Spleen (tissue), 7 donors: ENCODE measurements around the gene ARHGEF10L.

Source experiments
- CTCF ChIP-seq, 11 experiments: fragments of 200-600 bp in 7 of 11; fragments of 450-650 bp in 4 of 11; sonication (generic) in 4 of 11; IDR thresholded peaks in 8 of 11; conservative IDR thresholded peaks in 3 of 11; 1 replicate in 7 of 11; 2 replicates in 4 of 11; pipeline versions ENCODE4 v1.4.0 to v1.8.0; 2016 to 2021; ENCODE audit warnings: antibody characterized with exemption in 11 of 11, inconsistent platforms in 4 of 11, mild to moderate bottlenecking in 1 of 11
- POLR2A ChIP-seq, 3 donors: fragments of 450-650 bp; IDR thresholded peaks; one replicate each; pipeline ENCODE4 v1.5.1; 2017; ENCODE audit warnings: antibody characterized with exemption in 3 of 3, mild to moderate bottlenecking in 1 of 3
- donor health status: DM: no; HTN: no; CAD: no; lungs with moderate emphysema.
- donor health status: DM: no; HTN: no; CAD: no.
- donor health status: DM: no; HTN: no; CAD: no.

GRCh38 chr1:17533201-17533600 is 6.3 kb upstream of the ARHGEF10L start:
- no peak for TF ChIP-seq CTCF (IDR thresholded peaks at IDR 0.05 in 8 of 11, conservative IDR thresholded peaks at IDR 0.05 in 3 of 11)
- no peak for TF ChIP-seq POLR2A (IDR thresholded peaks at IDR 0.05)
